Neural crest cell (in vitro differentiated cells): ENCODE measurements around the gene ATG9B. TPM values are rescaled to one million over a fixed set of nuclear protein-coding genes. Genes with fewer than 3 reads are reported as not detected.
A peak's percentile ranks its signal among the peaks of the same experiment; 100 is the strongest.

ENCODE experiments used
- DNase-seq: peaks from one replicate; pipeline ENCODE4 v3.0.0; 2021; ENCODE audit warnings: low read depth, mixed read lengths, low spot score
- H3K27ac Mint-ChIP-seq: one replicate; pipeline ENCODE4 v1.8.0; 2021; ENCODE audit warnings: mild to moderate bottlenecking, mixed read lengths; ENCODE audit not compliant: unreplicated experiment
- H3K27me3 Mint-ChIP-seq: 2 replicates; pipeline ENCODE4 v1.8.0; 2021; ENCODE audit warnings: low read depth, mild to moderate bottlenecking, mixed read lengths
- H3K36me3 Mint-ChIP-seq: 2 replicates; pipeline ENCODE4 v1.8.0; 2021; ENCODE audit warnings: low read depth, mild to moderate bottlenecking, mixed read lengths
- H3K4me1 Mint-ChIP-seq: 2 replicates; pipeline ENCODE4 v1.8.0; 2021; ENCODE audit warnings: mixed read lengths
- H3K4me3 Mint-ChIP-seq: one replicate; pipeline ENCODE4 v1.8.0; 2021; ENCODE audit warnings: mild to moderate bottlenecking, mixed read lengths
- H3K9me3 Mint-ChIP-seq: 2 replicates; pipeline ENCODE4 v1.8.0; 2021; ENCODE audit warnings: mixed read lengths
- total RNA-seq: library from RNA; stranded (reverse); gene quantifications from 2 replicates; pipeline ENCODE4 v1.2.1, GENCODE V29; 2021
- TF ChIP-seq, protein P1 (sequence below): fragments of 200-600 bp; sonication (generic); conservative IDR thresholded peaks from 2 replicates; pipeline ENCODE4 v1.5.0; 2021; ENCODE audit warnings: antibody characterized with exemption, mild to moderate bottlenecking

The ATG9B gene
- total RNA-seq, 1 donor from 2014 or later = 8.0 TPM

GRCh38 chr7:150973571-150974451 is 50.5 kb downstream of the ATG9B start:
- no peak for DNase-seq
- peaks cover 57% of the 10 kb centered on the region for H3K4me1 Mint-ChIP-seq
- H3K9me3 Mint-ChIP-seq = no peaks in the 10 kb centered on the region
- peaks cover 20% of the 10 kb centered on the region for H3K27me3 Mint-ChIP-seq
- peak overlapping the region; percentile 77 for H3K4me3 Mint-ChIP-seq
- TF ChIP-seq, protein P1, sequence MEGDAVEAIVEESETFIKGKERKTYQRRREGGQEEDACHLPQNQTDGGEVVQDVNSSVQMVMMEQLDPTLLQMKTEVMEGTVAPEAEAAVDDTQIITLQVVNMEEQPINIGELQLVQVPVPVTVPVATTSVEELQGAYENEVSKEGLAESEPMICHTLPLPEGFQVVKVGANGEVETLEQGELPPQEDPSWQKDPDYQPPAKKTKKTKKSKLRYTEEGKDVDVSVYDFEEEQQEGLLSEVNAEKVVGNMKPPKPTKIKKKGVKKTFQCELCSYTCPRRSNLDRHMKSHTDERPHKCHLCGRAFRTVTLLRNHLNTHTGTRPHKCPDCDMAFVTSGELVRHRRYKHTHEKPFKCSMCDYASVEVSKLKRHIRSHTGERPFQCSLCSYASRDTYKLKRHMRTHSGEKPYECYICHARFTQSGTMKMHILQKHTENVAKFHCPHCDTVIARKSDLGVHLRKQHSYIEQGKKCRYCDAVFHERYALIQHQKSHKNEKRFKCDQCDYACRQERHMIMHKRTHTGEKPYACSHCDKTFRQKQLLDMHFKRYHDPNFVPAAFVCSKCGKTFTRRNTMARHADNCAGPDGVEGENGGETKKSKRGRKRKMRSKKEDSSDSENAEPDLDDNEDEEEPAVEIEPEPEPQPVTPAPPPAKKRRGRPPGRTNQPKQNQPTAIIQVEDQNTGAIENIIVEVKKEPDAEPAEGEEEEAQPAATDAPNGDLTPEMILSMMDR = no peak
- no peak overlapping the region for H3K27ac Mint-ChIP-seq
- H3K36me3 Mint-ChIP-seq = no peaks in the 10 kb centered on the region

DNA sequence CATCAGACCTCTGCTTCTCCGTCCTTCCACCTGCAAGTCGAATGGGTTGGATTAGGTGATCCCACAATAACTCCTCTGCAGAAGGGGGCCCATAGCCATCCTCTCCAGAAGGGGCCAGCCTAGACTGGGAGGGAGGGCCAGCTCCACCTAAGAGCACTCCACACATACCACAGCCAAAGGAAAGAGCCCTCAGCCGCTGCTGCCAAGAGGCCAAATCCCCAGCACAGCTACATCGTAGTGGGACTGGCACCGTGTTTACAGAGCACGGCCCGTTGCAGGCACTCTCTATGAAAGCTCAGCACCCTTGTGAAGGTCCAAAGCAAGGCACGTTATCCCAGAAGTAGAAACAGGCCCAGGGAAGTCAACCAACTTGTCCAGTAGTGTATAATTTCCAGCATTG is 51.6 kb downstream of the ATG9B start:
- Mint-ChIP-seq H3K27ac (no peak overlapping the region), H3K4me3 (peak overlapping the region; percentile 77), H3K36me3 (no peaks in the 10 kb centered on the region), H3K4me1 (peaks cover 52% of the 10 kb centered on the region), H3K27me3 (peaks cover 16% of the 10 kb centered on the region), H3K9me3 (no peaks in the 10 kb centered on the region)
- TF ChIP-seq, protein P1 = no peak
- DNase-seq = no peak

DNA sequence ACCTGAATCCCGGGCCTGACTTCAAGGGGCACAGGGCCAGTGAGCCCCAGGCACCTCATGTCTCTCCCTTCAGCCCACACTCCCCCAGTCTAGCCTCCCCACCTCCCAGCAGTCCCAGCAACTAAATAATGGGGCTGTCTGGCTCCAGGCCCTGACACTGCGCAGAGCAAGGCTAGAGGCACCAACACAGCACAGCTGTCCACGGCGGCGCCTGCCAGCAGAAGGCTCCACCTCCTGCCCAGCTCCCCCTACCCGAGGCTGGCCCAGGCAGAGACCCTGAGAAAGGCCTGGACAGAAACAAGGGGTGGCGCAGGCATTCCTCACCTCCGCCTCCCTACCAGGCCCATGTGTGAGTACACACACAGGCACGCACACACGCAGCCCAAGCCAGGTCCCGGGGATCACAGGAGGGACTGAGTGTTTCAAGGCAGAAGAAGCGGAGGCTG is 52.2 kb downstream of the ATG9B start:
- H3K36me3 Mint-ChIP-seq = no peaks in the 10 kb centered on the region
- H3K9me3 Mint-ChIP-seq = no peaks in the 10 kb centered on the region
- TF ChIP-seq, protein P1 = no peak
- H3K27me3 Mint-ChIP-seq = peaks cover 11% of the 10 kb centered on the region
- DNase-seq = no peak
- H3K4me1 Mint-ChIP-seq = peaks cover 48% of the 10 kb centered on the region
- H3K27ac Mint-ChIP-seq = peak overlapping the region; percentile 50
- peak overlapping the region; percentile 77 for H3K4me3 Mint-ChIP-seq

DNA sequence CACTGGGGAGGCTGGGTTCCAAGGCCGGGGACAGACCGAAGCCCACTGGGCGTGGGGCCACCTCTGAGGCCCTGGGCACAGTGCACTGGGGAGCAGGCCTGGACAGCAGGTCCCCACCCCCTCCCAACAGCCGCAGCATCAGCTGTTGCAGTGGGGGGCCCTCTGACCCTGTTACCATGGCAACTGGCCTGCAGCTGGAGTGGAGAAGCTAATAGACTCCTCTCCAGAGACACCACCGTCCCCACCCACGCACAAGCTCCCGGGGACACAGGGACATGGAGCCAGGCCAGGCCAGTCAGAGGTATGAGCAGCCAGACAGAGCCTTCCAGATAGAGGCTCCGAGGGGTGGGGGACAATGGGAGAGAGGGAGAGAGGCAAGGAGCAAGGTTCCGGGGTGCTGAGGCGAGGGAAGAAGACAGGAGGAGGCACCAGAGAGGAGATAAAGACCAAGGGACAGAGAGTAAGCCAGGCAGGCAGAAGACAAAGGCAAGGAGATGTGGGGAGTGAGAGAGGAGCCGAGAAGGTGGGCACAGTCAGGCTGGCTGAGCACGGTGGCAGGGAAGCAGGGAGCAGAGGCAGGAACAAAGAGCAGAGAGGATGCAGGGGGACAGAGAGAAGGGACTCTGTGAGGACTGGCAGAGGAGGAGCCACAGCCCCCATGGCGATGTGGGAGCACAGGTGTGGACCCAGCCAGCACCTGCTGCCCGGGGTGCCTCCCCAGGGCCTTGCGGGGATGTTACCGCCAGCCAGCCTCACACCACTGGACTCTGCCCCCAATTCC is 52.9 kb downstream of the ATG9B start:
- H3K9me3 Mint-ChIP-seq = no peaks in the 10 kb centered on the region
- H3K36me3 Mint-ChIP-seq = no peaks in the 10 kb centered on the region
- no peak for DNase-seq
- H3K27ac Mint-ChIP-seq = peak overlapping the region; percentile 98
- H3K4me3 Mint-ChIP-seq = peak overlapping the region; percentile 70
- TF ChIP-seq, protein P1 = no peak
- H3K27me3 Mint-ChIP-seq = peaks cover 6% of the 10 kb centered on the region
- H3K4me1 Mint-ChIP-seq = peaks cover 41% of the 10 kb centered on the region

DNA sequence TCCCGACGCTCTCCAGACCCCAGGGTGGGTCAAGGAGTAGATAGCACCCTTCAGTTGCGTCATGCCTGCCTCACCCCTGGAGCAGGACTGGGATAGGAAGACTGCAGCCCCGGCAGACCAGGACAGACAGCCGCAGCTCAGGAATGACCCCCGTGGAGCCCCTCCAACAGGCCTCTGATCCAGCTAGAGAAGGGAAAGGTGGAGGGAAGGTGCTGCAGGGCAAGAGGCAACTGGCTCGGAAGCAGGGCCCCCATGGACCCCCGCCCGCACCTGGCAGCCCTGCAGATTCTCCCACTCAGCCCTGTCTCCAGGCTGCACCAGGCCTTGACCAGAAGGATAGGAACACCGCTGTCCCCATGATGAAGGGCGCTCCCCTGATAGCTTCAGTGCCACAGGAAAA is 53.9 kb downstream of the ATG9B start:
- Mint-ChIP-seq H3K4me3 (peak overlapping the region; percentile 18), H3K4me1 (peaks cover 36% of the 10 kb centered on the region), H3K27me3 (peaks cover 2% of the 10 kb centered on the region), H3K36me3 (no peaks in the 10 kb centered on the region), H3K9me3 (no peaks in the 10 kb centered on the region), H3K27ac (peak overlapping the region; percentile 20)
- TF ChIP-seq, protein P1 = no peak
- no peak for DNase-seq
